Activated CD4-positive, alpha-beta T cell treated with anti-CD3 and anti-CD28 coated beads, Interleukin-2, amount 50 U/mL, for 4 hours (primary cell): ENCODE results near the gene SHISA5.
"Not testable (repeated sequence)": the region's sequence is repeated elsewhere in the genome, so short reads cannot be mapped to it uniquely, and the experiment has no call there.

ENCODE experiments used
- DNase-seq, 2 experiments: peaks; one replicate each; pipeline ENCODE4 v3.0.0-alpha.2; 2020

The SHISA5 gene

GRCh38 chr3:48518638-48519276, 14.8 kb upstream of the SHISA5 start:
- DNase-seq, result no peak

DNA sequence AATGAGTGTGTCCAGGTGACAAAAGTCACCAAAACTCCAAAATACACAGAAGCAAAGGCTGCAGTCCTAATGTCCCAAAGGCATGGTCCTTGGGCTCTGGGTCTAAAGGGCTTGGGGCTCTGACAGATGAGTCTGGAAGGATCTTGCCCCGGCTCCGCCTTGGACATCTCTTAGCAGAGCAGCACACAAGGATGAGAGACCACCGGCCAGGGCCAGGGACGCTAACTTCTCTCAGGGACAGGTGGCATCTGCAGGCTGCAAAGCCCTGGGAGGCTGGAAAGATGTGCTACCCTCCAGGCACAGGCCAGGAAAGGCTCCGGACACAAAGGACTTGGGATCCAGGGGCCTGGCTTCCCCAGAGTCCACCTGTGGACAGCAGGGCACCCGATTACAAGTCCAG, 14.1 kb upstream of the SHISA5 start:
- DNase-seq, result no peak

DNA sequence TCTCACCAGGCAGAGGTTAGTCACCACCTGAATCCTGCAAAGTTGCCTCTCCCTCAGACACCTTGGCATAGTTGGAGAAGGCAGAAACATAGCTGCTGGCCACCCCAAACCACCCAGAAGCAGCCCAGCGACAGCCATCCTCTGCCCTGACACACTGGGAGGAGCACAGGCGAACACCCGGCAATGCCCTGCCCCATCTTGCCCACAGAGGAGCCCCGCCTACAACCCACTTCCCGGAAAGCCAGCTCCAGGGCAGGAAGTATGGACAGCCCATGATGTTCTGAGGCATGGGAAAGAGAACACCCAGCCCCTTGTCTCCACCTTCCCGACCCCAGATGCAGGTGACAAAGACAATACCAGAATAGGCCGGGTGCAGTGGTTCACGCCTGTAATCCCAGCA, 12.6 kb upstream of the SHISA5 start:
- peak in 1 of 2 experiments; percentile 10 for DNase-seq

DNA sequence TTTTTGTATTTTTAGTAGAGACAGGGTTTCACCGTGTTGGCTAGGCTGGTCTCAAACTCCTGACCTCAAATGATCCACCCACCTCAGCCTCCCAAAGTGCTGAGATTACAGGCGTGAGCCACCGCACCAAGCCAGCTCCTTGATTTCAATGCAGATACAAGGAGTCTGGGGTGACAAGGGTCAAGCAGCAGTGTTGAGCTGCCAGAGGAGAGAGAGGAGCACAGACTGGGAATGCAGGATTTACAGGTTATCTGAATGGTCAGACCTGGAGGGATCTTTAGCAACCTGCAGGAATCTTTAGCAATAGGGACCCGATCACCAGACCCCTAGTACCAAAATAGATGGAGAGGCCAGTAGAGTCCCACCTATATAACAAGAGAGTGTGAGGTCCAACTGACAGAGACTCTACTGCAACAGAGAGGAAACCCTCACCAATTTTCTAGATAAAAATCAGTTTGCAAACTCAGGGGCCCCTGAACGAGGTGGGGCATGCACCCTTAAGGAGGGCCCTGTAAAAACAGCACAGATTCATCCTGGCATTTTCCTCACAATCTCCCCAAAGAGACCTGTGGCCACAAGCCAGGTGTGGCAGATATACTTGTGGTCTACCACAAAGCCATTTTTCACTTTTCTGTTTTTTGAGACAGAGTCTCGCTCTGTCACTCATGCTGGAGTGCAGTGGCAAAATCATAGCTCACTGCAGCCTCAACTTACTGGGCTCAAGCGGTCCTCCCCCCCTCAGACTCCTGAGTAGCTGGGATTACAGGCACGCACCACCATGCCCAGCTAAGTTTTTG, 10.7 kb upstream of the SHISA5 start:
- no peak for DNase-seq

DNA sequence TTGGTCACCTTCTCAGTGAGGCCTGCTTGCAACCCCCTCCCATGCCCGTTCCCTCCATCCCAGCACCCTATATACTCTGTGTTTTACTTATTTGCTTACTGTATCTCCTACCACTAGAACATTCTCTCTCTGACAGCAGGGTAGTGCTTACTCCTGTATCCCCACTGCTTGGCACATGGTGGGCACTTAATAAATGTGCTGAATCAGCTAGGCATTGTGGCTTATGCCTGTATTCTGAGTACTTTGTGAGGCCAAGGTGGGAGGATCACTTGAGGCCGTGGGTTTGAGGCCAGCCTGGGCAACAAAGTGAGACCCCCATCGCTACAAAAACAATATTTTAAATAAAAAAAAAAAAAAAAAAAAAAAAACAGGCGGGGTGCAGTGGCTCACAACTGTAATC, 7.6 kb upstream of the SHISA5 start:
- no peak for DNase-seq

GRCh38 chr3:48507256-48508061, 3.5 kb upstream of the SHISA5 start:
- peak; percentile 67 to 72 for DNase-seq

- DNase-seq, result no peak
Measured at GRCh38 chr3:48505968-48506504, 2.1 kb upstream of the SHISA5 start.

- no peak for DNase-seq
Measured at GRCh38 chr3:48505146-48505545, 1.2 kb upstream of the SHISA5 start.

- no peak for DNase-seq
Measured at GRCh38 chr3:48503401-48504050, 448 bp downstream of the SHISA5 start.

DNA sequence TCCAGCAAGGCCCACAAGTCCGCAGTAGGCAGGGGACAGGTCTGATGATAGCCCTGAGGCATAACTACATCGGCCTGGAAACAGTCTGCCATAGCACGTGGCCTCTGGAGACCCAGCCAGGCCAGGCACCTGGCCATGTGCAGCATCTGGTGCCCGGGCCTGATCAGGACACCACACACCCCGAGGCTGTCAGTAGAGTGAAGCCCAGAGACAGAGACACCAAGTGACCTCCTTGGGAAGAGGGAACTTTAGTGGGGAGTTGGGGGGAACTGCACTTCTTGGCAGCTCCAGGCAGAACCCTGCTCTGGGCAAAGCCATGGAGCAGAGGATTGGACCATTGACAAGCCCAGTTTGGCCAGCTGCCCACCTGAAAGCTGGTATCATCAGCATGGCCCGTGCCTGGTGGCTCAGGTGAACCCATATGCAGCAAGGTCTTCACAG, 1.2 kb downstream of the SHISA5 start:
- DNase-seq, result no peak

DNA sequence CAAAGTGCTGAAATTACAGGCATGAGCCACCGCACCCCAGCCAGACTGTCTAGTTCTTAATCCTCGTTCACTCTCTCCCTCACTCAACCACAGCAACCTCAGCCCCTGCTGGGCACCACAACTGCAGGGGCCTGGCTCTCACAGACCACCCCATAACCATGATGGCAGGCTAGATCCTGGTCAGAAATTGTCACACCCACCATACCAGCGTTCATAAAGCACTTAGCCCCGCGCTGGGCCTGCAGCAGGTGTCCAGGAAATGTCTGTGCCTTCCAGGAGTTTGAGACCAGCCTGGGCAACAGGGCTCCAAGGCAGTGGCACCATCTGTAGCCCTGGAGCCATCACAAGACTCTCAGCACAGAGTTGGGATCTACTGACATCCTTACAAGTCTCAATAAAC, 1.9 kb downstream of the SHISA5 start:
- DNase-seq, result no peak

- DNase-seq, result no peak
Measured at GRCh38 chr3:48501196-48501595, 2.8 kb downstream of the SHISA5 start.

DNA sequence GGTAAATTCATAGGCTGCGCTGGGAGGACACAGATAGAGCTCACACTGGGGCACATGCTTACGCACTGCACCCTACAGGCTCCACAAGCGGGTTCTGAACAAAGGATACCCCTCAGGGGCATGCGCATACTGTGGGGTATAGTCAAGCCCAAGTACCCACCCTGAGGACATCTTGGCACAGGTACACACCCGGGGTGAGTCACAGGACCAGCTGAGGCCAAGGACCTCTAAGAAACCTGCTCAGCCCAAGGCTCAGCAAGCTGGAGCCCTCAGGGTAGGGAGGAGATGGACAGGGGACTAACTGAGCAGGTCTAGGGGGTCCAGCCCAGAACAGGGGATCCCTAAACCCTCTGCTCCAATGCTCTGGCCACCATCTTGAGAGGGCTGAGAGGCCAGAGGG, 3.3 kb downstream of the SHISA5 start:
- DNase-seq, result no peak

DNA sequence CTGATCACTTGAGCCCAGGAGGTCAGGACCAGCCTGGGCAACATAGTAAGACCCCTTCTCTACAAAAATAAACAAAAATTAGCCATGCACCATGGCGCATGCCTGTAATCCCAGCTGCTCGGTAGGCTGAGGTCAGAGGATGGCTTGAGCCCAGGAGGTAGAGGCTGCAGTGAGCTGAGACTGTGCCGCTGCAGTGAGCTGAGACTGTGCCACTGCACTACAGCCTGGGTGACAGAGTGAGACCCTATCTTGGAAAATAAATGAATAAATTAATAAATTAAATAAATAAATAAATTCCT, 10.8 kb downstream of the SHISA5 start:
- DNase-seq, result no peak

DNA sequence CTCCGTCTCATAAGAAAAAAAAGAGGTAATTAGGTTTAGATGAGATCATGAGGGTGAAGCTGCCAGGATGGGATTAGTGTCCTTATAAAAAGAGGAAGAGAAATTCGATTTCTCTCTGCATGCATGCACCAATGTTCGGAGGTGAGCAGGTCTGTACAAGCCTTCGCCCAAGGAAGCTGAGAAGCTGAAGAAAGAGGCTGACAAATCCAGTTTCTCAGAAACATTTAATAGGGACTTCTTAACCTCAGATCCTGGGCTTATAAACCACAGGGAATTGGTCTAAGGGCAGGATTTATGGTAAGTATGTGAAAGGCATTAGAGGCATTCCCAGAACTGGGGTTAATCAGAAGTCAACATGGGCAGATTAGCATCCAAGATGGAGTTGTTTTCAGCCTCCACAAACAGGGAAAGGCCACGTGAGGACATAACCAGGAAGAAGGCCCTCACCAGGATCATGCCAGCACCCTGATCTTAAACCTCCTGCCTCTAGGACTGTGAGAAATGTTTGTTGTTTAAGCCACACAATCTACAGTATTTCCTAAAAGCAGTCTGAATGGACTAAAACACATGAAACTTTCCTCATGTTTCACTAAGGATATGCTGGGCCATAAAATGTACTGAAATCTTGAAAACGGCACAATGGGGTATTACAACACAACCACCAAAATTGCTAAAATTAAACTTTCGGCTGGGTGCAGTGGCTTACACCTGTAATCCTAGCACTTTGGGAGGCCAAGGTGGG, 11.3 kb downstream of the SHISA5 start:
- no peak for DNase-seq

GRCh38 chr3:48486952-48487351, 17.0 kb downstream of the SHISA5 start:
- no peak for DNase-seq

GRCh38 chr3:48482822-48483221, 21.2 kb downstream of the SHISA5 start:
- not testable (repeated sequence) for DNase-seq

DNA sequence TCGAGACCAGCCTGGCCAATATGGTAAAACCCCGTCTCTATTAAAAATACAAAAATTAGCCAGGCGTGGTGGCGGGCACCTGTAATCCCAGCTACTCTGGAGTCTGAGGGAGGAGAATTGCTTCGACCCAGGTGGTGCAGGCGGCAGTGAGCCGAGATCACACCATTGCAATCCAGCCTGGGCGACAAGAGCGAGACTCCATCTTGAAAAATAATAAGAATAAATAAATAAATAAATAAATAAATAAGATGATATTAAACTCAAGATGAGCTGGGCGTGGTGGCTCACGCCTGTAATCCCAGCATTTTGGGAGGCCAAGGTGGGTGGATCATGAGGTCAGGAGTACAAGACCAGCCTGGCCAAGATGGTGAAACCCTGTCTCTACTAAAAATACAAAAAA, 23.1 kb downstream of the SHISA5 start:
- not testable (repeated sequence) for DNase-seq

GRCh38 chr3:48478626-48479555, 25.1 kb downstream of the SHISA5 start:
- peak; percentile 42 to 48 for DNase-seq

GRCh38 chr3:48477959-48478520, 25.9 kb downstream of the SHISA5 start:
- no peak for DNase-seq
